Activated CD4-positive, alpha-beta T cell treated with anti-CD3 and anti-CD28 coated beads for 36 hours (primary cell): ENCODE data around the gene ARPC4. TPM values are rescaled to one million over a fixed set of nuclear protein-coding genes. Genes with fewer than 3 reads are reported as not detected.
A peak's percentile ranks its signal among the peaks of the same experiment; 100 is the strongest.

Source experiments
- ATAC-seq: fragments of 200-7000 bp; cut with Tn5 transposase; one replicate; pipeline ENCODE4 v1.10.0; 2021; ENCODE audit warnings: mild to moderate bottlenecking, moderate library complexity
- CTCF ChIA-PET: fragments of 350-600 bp; sonication (Branson Sonifier 250); formaldehyde crosslinking; loops from one replicate; lab custom pipeline; 2021; ENCODE audit warnings: antibody characterized with exemption; lab: Charles Lee
- POLR2A ChIA-PET: fragments of 350-600 bp; sonication (Branson Sonifier 250); formaldehyde crosslinking; loops from one replicate; lab custom pipeline; 2021; ENCODE audit warnings: antibody characterized with exemption, inconsistent platforms; lab: Charles Lee
- DNase-seq: peaks from one replicate; pipeline ENCODE4 v3.0.0-alpha.2; 2020
- H3K27ac Mint-ChIP-seq: one replicate; pipeline ENCODE4 v1.8.0; 2021; ENCODE audit warnings: mixed read lengths
- H3K27me3 Mint-ChIP-seq: one replicate; pipeline ENCODE4 v1.8.0; 2021; ENCODE audit warnings: mixed read lengths
- H3K36me3 Mint-ChIP-seq: one replicate; pipeline ENCODE4 v1.8.0; 2021; ENCODE audit warnings: low read depth, mixed read lengths
- H3K4me1 Mint-ChIP-seq: one replicate; pipeline ENCODE4 v1.8.0; 2021; ENCODE audit warnings: mixed read lengths
- H3K4me3 Mint-ChIP-seq: one replicate; pipeline ENCODE4 v1.8.0; 2021; ENCODE audit warnings: mild to moderate bottlenecking, moderate library complexity, mixed read lengths
- H3K9me3 Mint-ChIP-seq: one replicate; pipeline ENCODE4 v1.8.0; 2021; ENCODE audit warnings: low read depth, mixed read lengths
- intact Hi-C, 2 experiments: fragments of 100-400 bp; cut with DNase I in 1 of 2; cut with micrococcal nuclease in 1 of 2; formaldehyde crosslinking; loops; one replicate each; pipeline versions ENCODE4 v1.14.2 to v1.15.1; 2022 to 2024; cut with DNase I, micrococcal nuclease
- total RNA-seq, 2 experiments: library from RNA; stranded (reverse); gene quantifications; one replicate each; pipeline ENCODE4 v1.2.3, GENCODE V29; 2021

The ARPC4 gene
- total RNA-seq, 2 experiments from 2014 or later, result 164 to 231 TPM

GRCh38 chr3:9818666-9819335 is 25.9 kb downstream of the ARPC4 start:
- intact Hi-C loops, result no loop called here
- Mint-ChIP-seq H3K36me3 (peaks cover 4% of the 10 kb centered on the region), H3K4me1 (no peaks in the 10 kb centered on the region), H3K4me3 (no peak overlapping the region), H3K27me3 (no peaks in the 10 kb centered on the region), H3K9me3 (no peaks in the 10 kb centered on the region), H3K27ac (no peak overlapping the region)
- CTCF ChIA-PET, result no interaction called here
- POLR2A ChIA-PET, result interaction anchor here (0.7 kb wide), 1 partner anchor 407 kb away, joined by 3 read pairs; no protein-coding TSS in a partner anchor
- ATAC-seq (no peak), DNase-seq (no peak)

DNA sequence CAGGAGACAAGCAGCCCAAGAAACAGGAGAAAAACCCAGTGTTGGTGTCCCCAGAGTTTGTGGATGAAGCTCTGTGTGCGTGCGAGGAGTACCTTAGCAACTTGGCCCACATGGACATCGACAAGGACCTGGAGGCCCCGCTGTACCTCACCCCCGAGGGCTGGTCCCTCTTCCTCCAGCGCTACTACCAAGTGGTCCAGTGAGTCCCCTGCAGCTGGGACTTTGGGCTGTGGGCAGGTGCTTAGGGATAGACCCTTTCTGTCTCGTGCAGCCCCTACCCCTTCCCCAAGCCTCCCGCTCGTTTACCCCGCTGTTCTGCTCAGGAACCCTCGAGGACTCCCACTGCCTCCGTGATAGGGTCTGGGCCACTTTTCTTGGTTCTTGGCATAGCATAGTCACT is 27.7 kb downstream of the ARPC4 start:
- no peak for ATAC-seq
- Mint-ChIP-seq H3K4me3 (no peak overlapping the region), H3K4me1 (no peaks in the 10 kb centered on the region), H3K9me3 (no peaks in the 10 kb centered on the region), H3K27me3 (no peaks in the 10 kb centered on the region), H3K27ac (no peak overlapping the region), H3K36me3 (peaks cover 4% of the 10 kb centered on the region)
- ChIA-PET CTCF (no interaction called here), POLR2A (interaction anchor here (0.6 kb wide), 1 partner anchor 529 kb away, joined by 3 read pairs; no protein-coding TSS in a partner anchor)
- intact Hi-C loops, result no loop called here
- no peak for DNase-seq

DNA sequence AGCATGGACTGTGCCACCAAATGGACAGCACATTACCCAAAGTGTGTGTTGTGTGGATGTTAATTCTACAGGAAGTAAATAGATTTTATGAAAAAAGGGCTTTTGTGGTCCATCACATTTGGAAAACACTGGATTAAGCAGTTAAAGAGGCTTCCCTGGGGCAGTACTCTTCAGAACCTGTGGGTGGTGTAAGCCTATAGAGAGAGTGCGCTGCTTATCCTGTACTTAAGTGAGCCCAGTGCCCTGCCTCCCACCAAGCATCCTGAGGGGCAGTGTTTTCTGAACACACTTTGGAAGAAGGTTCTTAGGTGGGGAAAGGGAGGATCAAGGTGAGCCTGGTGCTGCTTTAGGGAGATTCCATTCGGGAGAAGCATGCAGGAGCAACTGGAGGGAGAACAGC is 28.1 kb downstream of the ARPC4 start:
- Mint-ChIP-seq H3K4me1 (no peaks in the 10 kb centered on the region), H3K27me3 (no peaks in the 10 kb centered on the region), H3K27ac (no peak overlapping the region), H3K4me3 (no peak overlapping the region), H3K9me3 (no peaks in the 10 kb centered on the region), H3K36me3 (peaks cover 4% of the 10 kb centered on the region)
- DNase-seq (no peak), ATAC-seq (peak; percentile 68)
- ChIA-PET POLR2A (no interaction called here), CTCF (no interaction called here)
- intact Hi-C loops, result no loop called here

DNA sequence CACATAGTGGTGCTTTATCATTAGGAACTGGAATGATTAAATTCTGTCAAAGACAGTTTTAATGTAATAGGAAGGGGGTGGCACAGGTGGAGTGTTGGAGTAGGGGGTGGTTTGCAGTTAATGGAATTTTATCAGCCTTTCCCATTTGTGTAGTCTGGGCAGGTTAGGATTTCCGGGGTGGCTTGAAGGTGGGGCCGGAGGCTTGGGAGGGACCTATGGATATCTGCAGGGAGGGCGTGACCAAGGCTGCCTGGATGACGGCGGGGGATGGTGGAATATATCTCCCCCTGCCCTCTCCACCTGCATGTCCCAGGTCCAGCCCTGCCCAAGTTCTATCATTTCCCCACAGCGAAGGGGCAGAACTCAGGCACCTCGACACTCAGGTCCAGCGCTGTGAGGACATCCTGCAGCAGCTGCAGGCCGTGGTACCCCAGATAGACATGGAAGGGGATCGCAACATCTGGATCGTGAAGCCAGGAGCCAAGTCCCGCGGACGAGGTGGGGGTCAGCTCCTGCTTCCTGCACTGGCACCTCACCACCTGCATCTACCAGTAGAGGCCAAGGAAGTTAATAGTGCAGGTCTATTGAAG is 32.7 kb downstream of the ARPC4 start:
- DNase-seq (no peak), ATAC-seq (no peak)
- no peak overlapping the region for H3K4me3 Mint-ChIP-seq
- ChIA-PET POLR2A (no interaction called here), CTCF (interaction anchor here (0.6 to 1.7 kb wide), 5 partner anchors 17 to 754 kb away, joined by 3 to 5 read pairs (median 4); no protein-coding TSS in a partner anchor)
- H3K9me3 Mint-ChIP-seq, result no peaks in the 10 kb centered on the region
- peaks cover 12% of the 10 kb centered on the region for H3K36me3 Mint-ChIP-seq
- H3K27me3 Mint-ChIP-seq, result no peaks in the 10 kb centered on the region
- H3K27ac Mint-ChIP-seq, result no peak overlapping the region
- intact Hi-C loops, result no loop called here
- H3K4me1 Mint-ChIP-seq, result no peaks in the 10 kb centered on the region

GRCh38 chr3:9826815-9827573 is 34.1 kb downstream of the ARPC4 start:
- Mint-ChIP-seq H3K27ac (no peak overlapping the region), H3K4me3 (no peak overlapping the region), H3K4me1 (peaks cover 7% of the 10 kb centered on the region), H3K36me3 (peaks cover 18% of the 10 kb centered on the region), H3K9me3 (no peaks in the 10 kb centered on the region), H3K27me3 (no peaks in the 10 kb centered on the region)
- DNase-seq (peak; percentile 50), ATAC-seq (peak; percentile 84)
- ChIA-PET CTCF (interaction anchor here (0.7 to 1.7 kb wide), 10 partner anchors 11 to 703 kb away, joined by 3 to 5 read pairs (median 4); no protein-coding TSS in a partner anchor), POLR2A (no interaction called here)
- intact Hi-C loops, result no loop called here

- ATAC-seq (no peak), DNase-seq (no peak)
- H3K36me3 Mint-ChIP-seq, result peaks cover 19% of the 10 kb centered on the region
- no peak overlapping the region for H3K4me3 Mint-ChIP-seq
- intact Hi-C loops, result no loop called here
- ChIA-PET POLR2A (interaction anchor here (0.6 to 0.7 kb wide), 2 partner anchors 123 to 159 kb away, joined by 3 to 4 read pairs; no protein-coding TSS in a partner anchor), CTCF (interaction anchor here (1.0 to 1.1 kb wide), 2 partner anchors 14 to 46 kb away, joined by 3 read pairs; no protein-coding TSS in a partner anchor)
- H3K9me3 Mint-ChIP-seq, result no peaks in the 10 kb centered on the region
- H3K27ac Mint-ChIP-seq, result no peak overlapping the region
- H3K4me1 Mint-ChIP-seq, result peaks cover 7% of the 10 kb centered on the region
- no peaks in the 10 kb centered on the region for H3K27me3 Mint-ChIP-seq
Observed at GRCh38 chr3:9828801-9829755, 36.2 kb downstream of the ARPC4 start.

GRCh38 chr3:9831253-9831652 is 38.4 kb downstream of the ARPC4 start:
- Mint-ChIP-seq H3K27me3 (no peaks in the 10 kb centered on the region), H3K27ac (no peak overlapping the region), H3K4me1 (peaks cover 7% of the 10 kb centered on the region), H3K36me3 (peaks cover 37% of the 10 kb centered on the region), H3K9me3 (no peaks in the 10 kb centered on the region), H3K4me3 (no peak overlapping the region)
- ChIA-PET CTCF (interaction anchor here (1.1 kb wide), 1 partner anchor 99 kb away, joined by 3 read pairs; no protein-coding TSS in a partner anchor), POLR2A (no interaction called here)
- intact Hi-C loops, result no loop called here
- DNase-seq (no peak), ATAC-seq (no peak)

- H3K36me3 Mint-ChIP-seq, result peaks cover 35% of the 10 kb centered on the region
- H3K27ac Mint-ChIP-seq, result no peak overlapping the region
- H3K9me3 Mint-ChIP-seq, result no peaks in the 10 kb centered on the region
- CTCF ChIA-PET, result interaction anchor here (0.6 kb wide), 2 partner anchors 150 to 379 kb away, joined by 3 to 4 read pairs; no protein-coding TSS in a partner anchor
- DNase-seq (no peak), ATAC-seq (no peak)
- peaks cover 7% of the 10 kb centered on the region for H3K4me1 Mint-ChIP-seq
- POLR2A ChIA-PET, result no interaction called here
- H3K27me3 Mint-ChIP-seq, result no peaks in the 10 kb centered on the region
- no peak overlapping the region for H3K4me3 Mint-ChIP-seq
- intact Hi-C loops, result no loop called here
Observed at GRCh38 chr3:9833078-9833477, 40.2 kb downstream of the ARPC4 start.

DNA sequence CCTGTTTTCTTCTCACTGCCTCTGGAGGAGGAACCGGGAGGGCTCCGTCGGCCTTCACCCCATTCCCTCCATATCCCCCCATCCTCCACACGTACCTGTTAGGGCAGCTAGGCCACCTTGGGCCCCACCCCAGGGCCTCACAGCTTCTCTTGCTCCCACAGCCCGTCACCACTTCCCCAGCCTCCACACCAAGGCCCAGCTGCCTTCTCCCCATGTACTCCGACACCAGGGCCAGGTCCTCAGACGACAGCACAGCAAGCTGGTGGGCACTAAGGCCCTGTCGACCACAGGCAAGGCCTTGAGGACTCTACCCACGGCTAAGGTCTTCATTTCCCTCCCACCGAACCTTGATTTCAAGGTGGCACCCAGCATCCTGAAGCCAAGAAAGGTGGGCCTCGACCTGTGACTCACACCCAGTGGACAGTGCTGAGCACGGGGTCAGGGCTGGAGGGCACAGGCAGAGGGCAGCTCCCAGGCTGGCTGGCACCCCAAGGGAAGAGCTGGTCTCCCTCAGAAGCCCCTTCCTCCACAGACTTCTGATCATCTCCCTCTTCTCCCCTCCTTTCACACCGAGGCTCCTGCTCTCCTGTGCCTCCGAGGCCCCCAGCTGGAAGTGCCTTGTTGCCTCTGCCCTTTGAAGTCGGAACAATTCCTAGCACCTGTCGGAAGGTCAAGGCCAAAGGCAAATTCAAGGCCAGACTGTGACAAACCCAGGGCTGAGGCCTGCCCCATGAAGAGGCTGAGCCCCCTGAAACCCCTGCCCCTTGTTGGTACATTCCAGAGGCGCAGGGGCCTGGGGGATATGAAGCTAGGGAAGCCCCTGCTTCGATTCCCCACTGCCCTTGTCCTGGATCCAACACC is 41.9 kb downstream of the ARPC4 start:
- ATAC-seq (no peak), DNase-seq (no peak)
- Mint-ChIP-seq H3K36me3 (peaks cover 38% of the 10 kb centered on the region), H3K9me3 (no peaks in the 10 kb centered on the region), H3K27ac (no peak overlapping the region), H3K27me3 (no peaks in the 10 kb centered on the region), H3K4me3 (no peak overlapping the region), H3K4me1 (peaks cover 8% of the 10 kb centered on the region)
- intact Hi-C loops, result no loop called here
- POLR2A ChIA-PET, result no interaction called here
- CTCF ChIA-PET, result no interaction called here
